Left renal pelvis (tissue), 4 donors: ENCODE data around the gene DPP6. TPM values are rescaled to one million over a fixed set of nuclear protein-coding genes. Genes with fewer than 3 reads are reported as not detected.
A peak's percentile ranks its signal among the peaks of the same experiment; 100 is the strongest.

ENCODE experiments used
- DNase-seq, 4 donors: peaks; one replicate each; pipeline ENCODE4 v3.0.0-alpha.2; 2013; ENCODE audit warnings: low read depth in 4 of 4, low spot score in 3 of 4
- polyA plus RNA-seq, 4 donors: library from polyadenylated mRNA; unstranded; fragments of 120-200 nt; gene quantifications; one replicate each; pipeline ENCODE4 v1.2.1, GENCODE V29; 2013; ENCODE audit not compliant: insufficient read length in 4 of 4

Gene DPP6
- polyA plus RNA-seq, 4 donors = 43.7 to 155 (median 50.3) TPM

GRCh38 chr7:154388412-154388811 lies 336.2 kb downstream of the DPP6 start:
- DNase-seq = no peak

DNA sequence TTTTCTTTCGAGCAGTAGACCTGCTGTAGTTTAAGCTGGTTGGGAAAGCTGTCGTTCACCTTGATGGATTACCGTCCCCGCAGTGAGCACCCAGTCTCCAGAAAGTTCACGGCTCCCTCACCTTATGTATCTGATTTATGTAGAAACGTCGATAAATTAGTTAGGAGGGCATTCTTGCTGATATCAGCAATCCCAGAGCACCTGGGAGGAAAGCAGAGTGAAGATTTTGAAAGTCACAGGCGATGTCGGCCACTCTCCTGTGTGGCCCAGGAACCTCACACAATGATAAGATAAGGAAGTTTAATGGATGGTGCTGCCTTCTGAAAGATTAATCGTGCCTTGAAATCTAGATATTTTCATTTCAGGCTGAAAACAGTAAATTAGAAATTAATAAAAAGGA lies 336.8 kb downstream of the DPP6 start:
- DNase-seq = no peak

DNA sequence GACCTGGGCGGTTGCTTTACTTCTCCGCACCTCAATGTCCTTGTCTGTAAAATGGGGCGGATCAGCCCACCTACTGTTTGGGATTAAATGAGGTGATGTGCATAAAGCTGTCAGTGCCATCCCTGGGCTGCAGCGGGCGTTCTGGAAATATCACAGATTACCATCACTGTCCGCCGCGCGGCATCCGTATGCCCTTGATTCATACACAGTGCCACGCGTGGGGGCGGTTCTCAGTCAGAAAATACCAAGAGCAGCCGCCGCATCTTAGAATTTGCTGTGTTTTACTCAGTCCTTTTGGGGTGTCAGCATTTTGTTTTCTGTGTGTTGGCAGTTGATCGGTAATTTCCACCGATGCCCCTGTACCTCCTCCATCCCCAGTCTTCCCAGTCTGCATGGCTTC lies 338.8 kb downstream of the DPP6 start:
- DNase-seq = no peak

- DNase-seq = no peak
These were observed 342.6 kb downstream of the DPP6 start for GRCh38 chr7:154394804-154395203.

DNA sequence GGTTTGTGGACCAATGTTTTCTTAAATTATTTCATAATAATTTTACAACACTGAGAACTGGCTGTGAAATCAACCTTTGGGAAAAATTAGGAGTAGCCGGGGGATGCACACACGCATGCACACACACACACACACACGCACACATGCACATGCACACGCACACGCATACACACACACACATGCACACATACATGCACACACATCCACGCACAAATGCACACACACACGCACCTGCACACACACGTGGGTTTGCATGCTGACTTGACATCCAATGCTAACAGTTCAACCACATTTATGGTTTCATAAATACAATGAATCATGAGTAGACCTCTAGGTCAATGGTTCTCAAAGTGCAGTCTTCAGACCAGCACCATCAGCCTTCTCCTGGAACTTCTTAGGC lies 354.1 kb downstream of the DPP6 start:
- no peak for DNase-seq

GRCh38 chr7:154409703-154410311 lies 357.6 kb downstream of the DPP6 start:
- peak in 3 of 4 donors; percentile 47 to 65 (median 53) for DNase-seq

DNA sequence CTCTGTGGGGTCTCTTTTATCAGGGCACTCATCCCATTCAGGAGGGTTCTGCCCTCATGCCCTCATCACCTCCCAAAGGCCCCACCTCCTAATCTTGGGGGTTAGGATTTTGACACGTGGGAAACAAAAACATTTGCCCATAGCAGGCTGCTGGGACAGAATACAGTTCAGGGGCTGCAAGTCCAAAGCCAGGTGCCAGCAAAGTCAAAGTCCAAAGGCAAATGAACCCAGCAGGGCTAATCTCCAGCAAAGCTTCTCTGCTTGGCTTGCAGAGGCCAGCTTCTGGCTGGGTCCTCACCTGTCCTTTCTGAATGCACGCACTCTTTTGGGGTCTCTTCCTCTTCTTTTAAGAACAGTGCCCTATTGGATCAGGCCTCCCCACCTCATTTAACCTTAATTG lies 359.9 kb downstream of the DPP6 start:
- no peak for DNase-seq

DNA sequence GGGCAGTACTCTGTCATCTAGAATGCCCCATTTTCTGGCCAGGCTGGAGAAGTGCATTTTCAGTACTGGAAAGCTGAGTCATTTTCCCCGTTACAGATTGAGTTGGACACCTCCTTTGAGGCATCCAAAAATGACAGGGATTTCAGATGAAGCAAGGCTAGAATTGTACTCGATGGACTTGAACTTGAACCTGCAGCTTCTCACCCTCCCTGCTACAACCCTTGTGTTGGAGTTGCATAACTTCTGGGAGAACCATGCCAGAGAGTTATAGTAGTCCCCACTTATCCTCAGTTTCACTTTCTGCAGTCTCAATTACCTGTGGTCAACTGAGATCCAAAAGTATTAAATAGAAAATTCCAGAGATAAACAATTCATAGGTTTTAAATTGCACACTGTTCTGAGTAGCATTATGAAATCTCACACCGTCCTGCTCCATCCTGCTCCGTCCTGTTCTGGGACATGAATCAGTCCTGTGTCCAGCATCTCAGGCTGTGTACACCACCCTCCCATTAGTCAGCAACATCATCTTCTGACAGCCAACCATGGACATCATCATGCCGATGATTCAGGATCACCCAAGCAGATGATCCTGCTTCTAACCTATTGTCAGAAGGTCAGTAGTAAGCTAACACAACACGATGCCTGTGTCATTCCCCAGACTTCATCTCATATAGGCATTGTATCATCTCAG lies 363.7 kb downstream of the DPP6 start:
- DNase-seq = no peak

GRCh38 chr7:154416714-154417113 lies 364.5 kb downstream of the DPP6 start:
- DNase-seq = no peak

GRCh38 chr7:154419344-154419743 lies 367.1 kb downstream of the DPP6 start:
- DNase-seq = no peak

GRCh38 chr7:154423231-154423630 lies 371.0 kb downstream of the DPP6 start:
- DNase-seq = peak in 3 of 4 donors; percentile 12 to 22 (median 17)

- peak in 1 of 4 donors; percentile 39 for DNase-seq
These were observed 372.2 kb downstream of the DPP6 start for GRCh38 chr7:154424350-154424749.

GRCh38 chr7:154425271-154425670 lies 373.1 kb downstream of the DPP6 start:
- DNase-seq = peak in 2 of 4 donors; percentile 10 to 27

DNA sequence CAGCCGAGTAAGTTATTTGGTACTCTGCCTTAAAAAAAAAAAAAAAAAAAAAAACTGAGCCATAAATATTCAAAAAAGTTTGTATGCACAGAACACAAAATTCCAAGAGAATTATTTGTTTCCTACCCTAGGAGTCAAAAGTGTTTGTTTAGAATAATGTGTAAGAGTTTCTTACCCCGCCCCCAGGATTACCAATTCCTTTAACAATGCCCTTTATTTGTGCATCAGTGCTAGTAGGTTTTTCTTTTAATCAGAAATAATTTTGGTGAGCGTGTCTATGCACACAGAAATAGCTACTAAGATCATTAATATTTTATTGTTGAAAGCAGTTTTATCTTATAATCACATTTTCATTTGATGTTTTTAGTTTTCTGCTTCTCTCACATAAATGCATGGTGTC lies 374.6 kb downstream of the DPP6 start:
- no peak for DNase-seq

DNA sequence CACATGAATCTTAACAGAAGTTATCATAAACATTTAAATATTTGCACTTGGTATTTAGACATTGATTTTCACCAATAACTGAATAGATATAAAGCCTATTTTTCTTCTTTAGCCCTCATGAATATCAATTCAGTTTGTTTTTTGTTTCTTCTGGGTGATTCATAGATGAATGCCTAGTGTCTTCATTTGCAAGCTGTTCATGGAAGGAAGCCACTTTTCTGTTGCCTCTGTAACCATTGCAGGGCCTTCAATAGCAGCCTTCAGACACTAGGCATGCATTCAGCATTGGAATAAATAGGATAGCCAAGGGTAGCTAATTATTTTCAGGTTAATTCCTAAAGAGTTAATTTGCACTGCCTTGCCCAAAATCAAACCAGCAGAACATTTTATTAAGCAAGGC lies 375.3 kb downstream of the DPP6 start:
- no peak for DNase-seq

GRCh38 chr7:154429666-154430404 lies 377.6 kb downstream of the DPP6 start:
- no peak for DNase-seq

DNA sequence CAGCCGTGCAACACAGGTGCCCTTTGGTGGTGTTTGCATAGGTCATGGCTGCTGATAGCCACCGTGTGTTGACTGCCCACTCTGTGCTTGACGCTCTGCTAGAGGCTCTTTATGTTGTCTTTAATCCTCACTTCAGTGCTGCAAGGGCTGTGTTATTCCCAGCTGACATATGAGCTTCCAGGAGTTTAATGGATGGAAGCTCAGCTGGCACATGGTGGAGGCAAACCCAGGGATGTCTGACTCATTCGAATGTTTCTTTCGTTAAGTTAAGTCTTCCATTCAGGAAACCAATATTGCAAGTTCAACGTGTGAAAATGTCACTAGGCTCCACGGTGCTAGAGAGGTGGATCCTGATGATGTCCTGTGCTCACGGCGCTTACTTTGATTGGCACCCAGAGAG lies 378.4 kb downstream of the DPP6 start:
- no peak for DNase-seq

- no peak for DNase-seq
These were observed 378.8 kb downstream of the DPP6 start for GRCh38 chr7:154431045-154431444.

DNA sequence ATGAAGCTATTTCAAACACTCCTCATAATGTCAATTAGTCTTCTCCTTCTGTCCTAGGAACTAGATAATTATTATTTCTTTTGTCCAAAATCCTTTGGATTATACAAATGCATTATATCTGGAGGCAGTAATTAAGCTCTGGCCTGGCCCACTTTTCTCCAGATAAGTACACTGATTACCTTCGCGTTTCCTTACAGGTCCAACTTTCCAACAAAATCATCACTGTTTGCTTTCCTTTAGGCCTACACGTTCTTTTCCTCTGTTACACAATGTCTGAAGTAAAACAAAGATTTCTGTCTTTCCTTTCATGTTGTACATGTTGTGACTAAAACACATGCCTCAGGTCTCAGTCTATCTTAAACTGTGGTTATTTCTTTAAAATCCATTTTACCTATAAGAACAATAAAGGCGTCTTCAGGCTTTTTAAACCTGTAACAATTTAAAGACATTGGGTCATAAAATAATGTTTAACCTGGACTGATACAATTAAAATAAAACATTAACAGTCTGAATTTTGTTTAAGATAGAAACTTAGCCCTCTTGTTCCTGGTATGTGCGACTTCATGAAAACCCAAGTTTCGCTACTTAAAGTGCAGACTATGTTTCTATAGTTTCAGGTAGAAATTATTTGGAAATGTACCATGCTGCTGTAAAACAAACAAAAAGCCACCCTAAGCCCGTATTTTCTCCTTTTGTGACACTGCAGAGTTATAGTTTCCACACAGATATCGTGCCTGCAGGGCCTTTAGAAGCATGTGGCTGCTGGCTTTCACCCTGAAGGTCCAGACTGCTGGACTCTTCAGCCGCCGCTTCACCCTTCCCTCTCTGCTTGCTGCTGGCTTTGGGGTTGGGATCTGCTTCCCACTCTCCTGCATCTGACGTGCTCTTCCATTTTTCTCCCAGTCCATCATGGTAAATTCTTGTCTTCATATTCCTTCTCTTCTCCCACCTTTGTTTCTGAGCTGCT lies 381.7 kb downstream of the DPP6 start:
- DNase-seq = no peak

GRCh38 chr7:154436560-154436959 lies 384.4 kb downstream of the DPP6 start:
- no peak for DNase-seq

DNA sequence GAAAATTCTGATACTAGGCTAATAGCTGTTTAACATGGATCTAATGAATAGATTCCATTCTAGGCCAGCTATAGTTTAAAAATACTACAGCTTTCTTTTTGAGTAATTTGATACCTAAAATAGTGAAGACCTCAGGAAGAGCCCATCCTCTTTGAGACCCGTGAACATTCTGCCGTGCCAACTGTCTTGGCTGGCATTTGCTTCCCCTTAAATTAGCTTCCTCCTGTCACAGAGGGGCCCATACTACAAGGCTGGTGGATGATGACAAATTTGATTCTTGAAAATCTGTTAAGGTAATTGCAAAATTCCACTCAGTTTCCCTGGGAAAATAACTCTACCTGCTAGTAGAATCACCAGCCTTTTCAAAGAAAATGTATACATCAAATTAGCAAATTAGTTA lies 385.0 kb downstream of the DPP6 start:
- DNase-seq = no peak
